ENCODE data around the gene TMEM63C. TPM values are rescaled to one million over a fixed set of nuclear protein-coding genes. Genes with fewer than 3 reads are reported as not detected.
A peak's percentile ranks its signal among the peaks of the same experiment; 100 is the strongest.

TMEM63C gene
- total RNA-seq, 1 donor from 2014 or later, result 4.6 TPM

DNA sequence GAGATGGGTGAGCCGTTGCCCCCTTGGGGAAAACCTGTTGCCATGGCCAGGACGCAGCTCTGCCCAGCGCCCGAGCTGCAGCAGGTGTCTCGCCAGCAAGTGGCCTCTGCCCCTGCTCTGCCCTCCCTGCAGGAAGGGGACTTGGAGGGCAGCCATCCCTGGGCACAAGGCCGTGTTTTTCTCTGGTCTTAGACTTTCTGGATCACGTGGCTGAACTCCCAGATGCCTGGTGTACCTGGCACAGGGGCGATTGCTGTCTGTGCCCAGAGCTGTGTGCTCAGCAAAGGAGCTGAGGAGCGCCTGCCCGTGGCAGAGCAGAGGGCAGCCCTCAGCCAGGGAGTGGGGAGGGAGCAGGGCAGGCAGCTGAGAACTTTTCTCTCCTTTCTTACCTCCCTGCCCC lies 38.0 kb downstream of the TMEM63C start:
- Mint-ChIP-seq H3K4me3 (no peak overlapping the region), H3K4me1 (ENCODE audit: unreplicated experiment) (peaks cover 4% of the 10 kb centered on the region), H3K27ac (no peak overlapping the region), H3K9me3 (no peaks in the 10 kb centered on the region), H3K27me3 (peaks cover 59% of the 10 kb centered on the region), H3K36me3 (no peaks in the 10 kb centered on the region)
- no peak for DNase-seq (ENCODE audit: extremely low spot score, unreplicated experiment)
- TF ChIP-seq CTCF (conservative IDR thresholded peaks at IDR 0.05), result no peak

DNA sequence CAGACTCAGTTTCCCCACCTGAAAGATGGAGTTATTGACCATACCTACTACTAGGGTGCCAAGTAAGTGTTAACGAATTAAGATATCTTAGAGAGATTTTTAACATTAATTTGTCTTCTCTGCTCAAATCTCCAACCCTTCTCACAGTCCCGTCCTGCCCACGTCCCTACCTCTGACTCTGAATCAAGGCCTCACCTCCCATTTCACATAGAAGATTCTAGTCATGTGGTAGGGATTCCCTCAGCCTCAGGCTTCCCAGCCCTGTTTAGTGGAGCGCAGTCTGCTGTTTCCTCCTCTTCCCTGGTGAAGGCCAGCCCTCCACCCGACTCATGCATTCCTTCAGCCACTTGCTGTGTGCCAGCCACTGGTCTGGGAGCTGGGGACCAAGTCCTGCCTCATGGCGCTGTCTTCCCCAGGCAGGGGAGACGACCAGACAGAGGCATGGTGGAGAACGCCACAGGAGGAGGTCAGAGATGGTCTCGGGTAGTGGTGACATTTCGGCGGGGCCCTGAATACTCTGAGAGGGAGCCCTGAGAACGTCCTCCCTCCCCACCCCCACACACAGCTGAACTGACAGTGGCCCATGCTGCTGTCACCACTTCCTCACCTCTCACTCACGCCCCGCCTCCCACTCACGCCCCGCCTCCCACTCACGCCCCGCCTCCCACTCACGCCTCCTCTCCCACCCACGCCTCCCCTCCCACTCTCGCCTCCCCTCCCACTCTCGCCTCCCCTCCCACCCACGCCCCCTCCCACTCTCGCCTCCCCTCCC lies 38.8 kb downstream of the TMEM63C start:
- no peak for DNase-seq (ENCODE audit: extremely low spot score, unreplicated experiment)
- Mint-ChIP-seq H3K36me3 (no peaks in the 10 kb centered on the region), H3K27ac (no peak overlapping the region), H3K9me3 (no peaks in the 10 kb centered on the region), H3K4me3 (no peak overlapping the region), H3K4me1 (ENCODE audit: unreplicated experiment) (peaks cover 4% of the 10 kb centered on the region), H3K27me3 (peaks cover 53% of the 10 kb centered on the region)
- no peak for TF ChIP-seq CTCF (conservative IDR thresholded peaks at IDR 0.05)

DNA sequence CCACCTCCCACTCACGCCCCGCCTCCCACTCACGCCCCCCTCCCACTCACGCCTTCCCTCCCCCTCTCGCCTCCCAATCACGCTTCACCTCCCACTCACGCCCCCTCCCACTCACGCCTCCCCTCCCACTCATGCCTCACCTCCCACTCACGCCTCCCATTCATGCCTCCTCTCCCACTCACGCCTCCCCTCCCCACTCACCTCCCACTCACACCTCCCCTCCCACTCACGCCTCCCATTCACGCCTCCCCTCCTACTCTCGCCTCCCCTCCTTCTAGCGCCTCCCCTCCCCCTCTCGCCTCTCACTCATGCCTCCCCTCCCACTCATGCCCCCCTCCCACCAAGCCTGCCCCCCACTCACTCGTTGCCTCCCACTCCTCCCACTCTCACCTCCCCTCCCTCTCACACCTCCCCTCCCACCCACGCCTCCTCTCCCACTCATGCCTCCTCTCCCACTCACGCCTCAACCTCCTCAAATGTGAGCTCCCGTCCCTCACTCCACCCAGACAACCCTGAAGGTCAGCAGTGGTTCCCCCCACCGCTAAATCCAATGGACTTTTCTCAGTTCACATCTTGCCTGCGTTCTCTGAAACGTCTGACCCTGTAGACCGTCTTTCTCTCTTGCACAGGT lies 39.8 kb downstream of the TMEM63C start:
- H3K27me3 Mint-ChIP-seq, result peaks cover 49% of the 10 kb centered on the region
- TF ChIP-seq CTCF (conservative IDR thresholded peaks at IDR 0.05), result no peak

GRCh38 chr14:77222546-77223225 lies 41.1 kb downstream of the TMEM63C start:
- Mint-ChIP-seq H3K4me1 (ENCODE audit: unreplicated experiment) (peaks cover 4% of the 10 kb centered on the region), H3K9me3 (no peaks in the 10 kb centered on the region), H3K4me3 (no peak overlapping the region), H3K36me3 (no peaks in the 10 kb centered on the region), H3K27me3 (peaks cover 36% of the 10 kb centered on the region), H3K27ac (peak overlapping the region; percentile 29)
- DNase-seq (ENCODE audit: extremely low spot score, unreplicated experiment), result no peak
- no peak for TF ChIP-seq CTCF (conservative IDR thresholded peaks at IDR 0.05)

More for the DNA sequence above, 39.8 kb downstream of the TMEM63C start:
- H3K4me1 Mint-ChIP-seq (ENCODE audit: unreplicated experiment), result peaks cover 4% of the 10 kb centered on the region
- no peak for DNase-seq (ENCODE audit: extremely low spot score, unreplicated experiment)
- no peaks in the 10 kb centered on the region for H3K9me3 Mint-ChIP-seq
- no peak overlapping the region for H3K27ac Mint-ChIP-seq
- H3K36me3 Mint-ChIP-seq, result no peaks in the 10 kb centered on the region
- no peak overlapping the region for H3K4me3 Mint-ChIP-seq

- TF ChIP-seq CTCF (conservative IDR thresholded peaks at IDR 0.05), result no peak
- Mint-ChIP-seq H3K4me3 (no peak overlapping the region), H3K9me3 (no peaks in the 10 kb centered on the region), H3K27ac (no peak overlapping the region), H3K36me3 (no peaks in the 10 kb centered on the region), H3K4me1 (ENCODE audit: unreplicated experiment) (peaks cover 4% of the 10 kb centered on the region), H3K27me3 (peaks cover 33% of the 10 kb centered on the region)
- no peak for DNase-seq (ENCODE audit: extremely low spot score, unreplicated experiment)
Observed at GRCh38 chr14:77224212-77224611, 42.6 kb downstream of the TMEM63C start.

All from type B pancreatic cell (in vitro differentiated cells).